ENCODE results near the gene PHACTR1.

- TF ChIP-seq ATF3 (CRISPR knock-in tag; conservative IDR thresholded peaks at IDR 0.05), result no peak
- TF ChIP-seq IRF2 (CRISPR knock-in tag; IDR thresholded peaks at IDR 0.05; ENCODE audit: borderline replicate concordance, low read depth), result no peak
- no peak for TF ChIP-seq ZNF138 (CRISPR knock-in tag; conservative IDR thresholded peaks at IDR 0.05)
- TF ChIP-seq MAX (CRISPR knock-in tag; IDR thresholded peaks at IDR 0.05), result no peak
- TF ChIP-seq CTCF (IDR thresholded peaks at IDR 0.05), result no peak
- no peak for TF ChIP-seq CREB1 (CRISPR knock-in tag; IDR thresholded peaks at IDR 0.05)
- no peak for TF ChIP-seq JUN (CRISPR knock-in tag; IDR thresholded peaks at IDR 0.05)
- no peak for TF ChIP-seq HMGXB4 (CRISPR knock-in tag; IDR thresholded peaks at IDR 0.05)
- no peak for TF ChIP-seq ATF2 (CRISPR knock-in tag; IDR thresholded peaks at IDR 0.05; ENCODE audit: borderline replicate concordance, low read depth)
These were observed 552.4 kb downstream of the PHACTR1 start for GRCh38 chr6:13268913-13269518.

All from WTC11 (cell line).